ENCODE results near the gene MAGI3.
A peak's percentile ranks its signal among the peaks of the same experiment; 100 is the strongest.

MAGI3 gene

GRCh38 chr1:113662101-113662500, 271.8 kb downstream of the MAGI3 start:
- DNase-seq: no peak

- DNase-seq: peak; percentile 78
Observed at GRCh38 chr1:113663165-113663951, 273.0 kb downstream of the MAGI3 start.

- no peak for DNase-seq
Observed at GRCh38 chr1:113665071-113665470, 274.8 kb downstream of the MAGI3 start.

- DNase-seq: no peak
Observed at GRCh38 chr1:113666126-113666525, 275.8 kb downstream of the MAGI3 start.

- DNase-seq: no peak
Observed at GRCh38 chr1:113669988-113670387, 279.7 kb downstream of the MAGI3 start.

GRCh38 chr1:113670650-113671049, 280.3 kb downstream of the MAGI3 start:
- no peak for DNase-seq

GRCh38 chr1:113672491-113672890, 282.2 kb downstream of the MAGI3 start:
- no peak for DNase-seq

GRCh38 chr1:113674591-113674990, 284.3 kb downstream of the MAGI3 start:
- peak; percentile 15 for DNase-seq

GRCh38 chr1:113675302-113675701, 285.0 kb downstream of the MAGI3 start:
- DNase-seq: peak; percentile 25

GRCh38 chr1:113676524-113676923, 286.2 kb downstream of the MAGI3 start:
- DNase-seq: no peak

GRCh38 chr1:113677250-113678158, 287.2 kb downstream of the MAGI3 start:
- peak; percentile 49 for DNase-seq

- no peak for DNase-seq
Observed at GRCh38 chr1:113678159-113678469, 287.8 kb downstream of the MAGI3 start.

GRCh38 chr1:113681596-113682337, 291.5 kb downstream of the MAGI3 start:
- DNase-seq: no peak

GRCh38 chr1:113683384-113684152, 293.3 kb downstream of the MAGI3 start:
- DNase-seq: no peak

GRCh38 chr1:113684153-113684541, 293.8 kb downstream of the MAGI3 start:
- DNase-seq: peak; percentile 35

- no peak for DNase-seq
Observed at GRCh38 chr1:113686891-113687618, 296.7 kb downstream of the MAGI3 start.

GRCh38 chr1:113691184-113691583, 300.9 kb downstream of the MAGI3 start:
- DNase-seq: no peak

GRCh38 chr1:113692342-113692741, 302.0 kb downstream of the MAGI3 start:
- DNase-seq: no peak

- DNase-seq: no peak
Observed at GRCh38 chr1:113692824-113693431, 302.6 kb downstream of the MAGI3 start.

- DNase-seq: no peak
Observed at GRCh38 chr1:113694910-113695309, 304.6 kb downstream of the MAGI3 start.

GRCh38 chr1:113701429-113701828, 311.1 kb downstream of the MAGI3 start:
- no peak for DNase-seq

All from HCEC 1CT (cell line).